ENCODE results near the gene TNKS1BP1. TPM values are rescaled to one million over a fixed set of nuclear protein-coding genes. Genes with fewer than 3 reads are reported as not detected.

The TNKS1BP1 gene
- total RNA-seq, 1 experiment from 2014 or later: 218 TPM

GRCh38 chr11:57323855-57324153, 948 bp downstream of the TNKS1BP1 start:
- peak overlapping the region; percentile 59; the same call in 1 of the 2 replicates for H3K27ac ChIP-seq
- no TSS peak for BruUV-seq (replicated peaks)
- H2AFZ ChIP-seq: no peak overlapping the region
- H3K4me1 ChIP-seq (replicated peaks; ENCODE audit: insufficient read depth): peaks cover 49% of the 10 kb centered on the region
- H3K4me3 ChIP-seq: peak overlapping the region; percentile 57
- peak overlapping the region; percentile 98 for H3K4me2 ChIP-seq
- TF ChIP-seq CTCF (conservative IDR thresholded peaks at IDR 0.05): no peak
- TF ChIP-seq EZH2 (IDR thresholded peaks at IDR 0.05; ENCODE audit: low read depth): no peak
- CTCF ChIA-PET: no interaction called here
- POLR2A ChIA-PET (ENCODE audit: unreplicated experiment): interaction anchor here (0.6 kb wide), 2 partner anchors 12 to 46 kb away, joined by 4 to 5 read pairs; partner anchors contain the start of gene SSRP1
- H3F3A ChIP-seq (ENCODE audit: insufficient read depth, low read depth): peaks cover 61% of the 10 kb centered on the region
- H3K9me2 ChIP-seq (ENCODE audit: insufficient read depth): no peaks in the 10 kb centered on the region
- H3K9me3 ChIP-seq (ENCODE audit: insufficient read depth, low read depth): no peaks in the 10 kb centered on the region
- peaks cover 39% of the 10 kb centered on the region; the same call in 1 of the 2 replicates for H4K20me1 ChIP-seq (ENCODE audit: insufficient read depth)
- DNase-seq: no peak
- H3K36me3 ChIP-seq (ENCODE audit: low read depth): peaks cover 29% of the 10 kb centered on the region
- peaks cover 45% of the 10 kb centered on the region for H3K79me2 ChIP-seq (ENCODE audit: low read depth)
- H3K27me3 ChIP-seq (ENCODE audit: insufficient read depth, low read depth): no peaks in the 10 kb centered on the region
- intact Hi-C loops (cut with micrococcal nuclease; ENCODE audit: unreplicated experiment): loop anchor here (2.0 to 10.0 kb wide), 4 partner anchors 75 to 1255 kb away; partner anchors contain the start of genes ZDHHC5 and ZFP91

GRCh38 chr11:57323167-57323854, 1.4 kb downstream of the TNKS1BP1 start:
- BruUV-seq (replicated peaks): TSS peak; percentile 22
- intact Hi-C loops (cut with micrococcal nuclease; ENCODE audit: unreplicated experiment): loop anchor here (2.0 to 10.0 kb wide), 3 partner anchors 75 to 451 kb away; partner anchors contain the start of gene ZDHHC5
- Histone ChIP-seq H3K27ac (peak overlapping the region; percentile 59), H3K9me3 (ENCODE audit: insufficient read depth, low read depth) (no peaks in the 10 kb centered on the region), H3K27me3 (ENCODE audit: insufficient read depth, low read depth) (no peaks in the 10 kb centered on the region), H3F3A (ENCODE audit: insufficient read depth, low read depth) (peaks cover 61% of the 10 kb centered on the region), H3K79me2 (ENCODE audit: low read depth) (peaks cover 49% of the 10 kb centered on the region), H2AFZ (no peak overlapping the region), H4K20me1 (ENCODE audit: insufficient read depth) (peaks cover 44% of the 10 kb centered on the region), H3K4me2 (peak overlapping the region; percentile 98), H3K9me2 (ENCODE audit: insufficient read depth) (no peaks in the 10 kb centered on the region), H3K36me3 (ENCODE audit: low read depth) (peaks cover 29% of the 10 kb centered on the region), H3K4me1 (replicated peaks; ENCODE audit: insufficient read depth) (peaks cover 49% of the 10 kb centered on the region), H3K4me3 (peak overlapping the region; percentile 57)
- POLR2A ChIA-PET (ENCODE audit: unreplicated experiment): interaction anchor here (0.6 kb wide), 1 partner anchor 476 kb away, joined by 4 read pairs; no protein-coding TSS in a partner anchor
- TF ChIP-seq CTCF (conservative IDR thresholded peaks at IDR 0.05): no peak
- no peak for TF ChIP-seq EZH2 (IDR thresholded peaks at IDR 0.05; ENCODE audit: low read depth)
- CTCF ChIA-PET: interaction anchor here (2.4 kb wide), 1 partner anchor 11 kb away, joined by 15 read pairs; no protein-coding TSS in a partner anchor
- no peak for DNase-seq

- Histone ChIP-seq H3K36me3 (ENCODE audit: low read depth) (peaks cover 29% of the 10 kb centered on the region), H3K27me3 (ENCODE audit: insufficient read depth, low read depth) (no peaks in the 10 kb centered on the region), H3K4me2 (peak overlapping the region; percentile 98), H2AFZ (no peak overlapping the region), H3F3A (ENCODE audit: insufficient read depth, low read depth) (peaks cover 53% of the 10 kb centered on the region), H3K9me2 (ENCODE audit: insufficient read depth) (no peaks in the 10 kb centered on the region), H3K4me1 (replicated peaks; ENCODE audit: insufficient read depth) (peaks cover 49% of the 10 kb centered on the region), H3K4me3 (peak overlapping the region; percentile 57; the same call in 1 of the 2 replicates), H4K20me1 (ENCODE audit: insufficient read depth) (peaks cover 52% of the 10 kb centered on the region), H3K9me3 (ENCODE audit: insufficient read depth, low read depth) (no peaks in the 10 kb centered on the region), H3K79me2 (ENCODE audit: low read depth) (peaks cover 56% of the 10 kb centered on the region), H3K27ac (peak overlapping the region; percentile 59)
- intact Hi-C loops (cut with micrococcal nuclease; ENCODE audit: unreplicated experiment): loop anchor here (1.0 to 10.0 kb wide), 5 partner anchors 11 to 452 kb away; partner anchors contain the start of gene ZDHHC5
- DNase-seq: peak; percentile 92 to 94
- CTCF ChIA-PET: interaction anchor here (0.7 to 2.4 kb wide), 3 partner anchors 10 to 73 kb away, joined by 3 to 26 read pairs (median 15); no protein-coding TSS in a partner anchor
- TF ChIP-seq EZH2 (IDR thresholded peaks at IDR 0.05; ENCODE audit: low read depth) (no peak), CTCF (conservative IDR thresholded peaks at IDR 0.05) (no peak)
- POLR2A ChIA-PET (ENCODE audit: unreplicated experiment): interaction anchor here (0.6 to 1.1 kb wide), 8 partner anchors 11 to 477 kb away, joined by 3 to 12 read pairs (median 9); partner anchors contain the start of gene SSRP1
- TSS peak; percentile 41 for BruUV-seq (replicated peaks)
Observed at GRCh38 chr11:57322256-57323166, 2.2 kb downstream of the TNKS1BP1 start.

Data from PC-9 (cell line).